Activated T-helper 17 cell treated with anti-CD3 and anti-CD28 coated beads, Interleukin-2, amount 50 U/mL, for 72 hours (primary cell): ENCODE data around the gene FDPS. TPM values are rescaled to one million over a fixed set of nuclear protein-coding genes. Genes with fewer than 3 reads are reported as not detected.

ENCODE experiments used
- ATAC-seq: fragments of 150-1000 bp; cut with Tn5 transposase; replicated peaks from 2 replicates; pipeline ENCODE4 v1.10.0; 2021; ENCODE audit warnings: mild to moderate bottlenecking, moderate library complexity
- H3K27ac Mint-ChIP-seq: one replicate; pipeline ENCODE4 v1.8.0; 2022; ENCODE audit warnings: mixed read lengths
- H3K27me3 Mint-ChIP-seq: one replicate; pipeline ENCODE4 v1.8.0; 2022; ENCODE audit warnings: mixed read lengths
- H3K36me3 Mint-ChIP-seq: one replicate; pipeline ENCODE4 v1.8.0; 2022; ENCODE audit warnings: low read depth, mild to moderate bottlenecking, mixed read lengths
- H3K4me1 Mint-ChIP-seq: one replicate; pipeline ENCODE4 v1.8.0; 2022; ENCODE audit warnings: mixed read lengths
- H3K4me3 Mint-ChIP-seq: one replicate; pipeline ENCODE4 v1.8.0; 2022; ENCODE audit warnings: mild to moderate bottlenecking, mixed read lengths
- H3K9me3 Mint-ChIP-seq: one replicate; pipeline ENCODE4 v1.8.0; 2022; ENCODE audit warnings: mixed read lengths
- total RNA-seq, 2 donors: library from RNA; stranded (reverse); gene quantifications; one replicate each; pipeline ENCODE4 v1.2.3, GENCODE V29; 2022

Gene FDPS
- total RNA-seq, 2 donors from 2014 or later: 319 to 371 TPM

- H3K4me1 Mint-ChIP-seq: no peaks in the 10 kb centered on the region
- H3K4me3 Mint-ChIP-seq: no peak overlapping the region
- no peaks in the 10 kb centered on the region for H3K36me3 Mint-ChIP-seq
- H3K27ac Mint-ChIP-seq: no peak overlapping the region
- H3K27me3 Mint-ChIP-seq: peaks cover 29% of the 10 kb centered on the region
- no peak for ATAC-seq
- H3K9me3 Mint-ChIP-seq: no peaks in the 10 kb centered on the region
These were observed 12.0 kb upstream of the FDPS start for GRCh38 chr1:155296661-155297060.

GRCh38 chr1:155297384-155297783 lies 11.3 kb upstream of the FDPS start:
- no peaks in the 10 kb centered on the region for H3K4me1 Mint-ChIP-seq
- H3K4me3 Mint-ChIP-seq: no peak overlapping the region
- no peaks in the 10 kb centered on the region for H3K36me3 Mint-ChIP-seq
- H3K27ac Mint-ChIP-seq: no peak overlapping the region
- no peaks in the 10 kb centered on the region for H3K9me3 Mint-ChIP-seq
- no peak for ATAC-seq
- H3K27me3 Mint-ChIP-seq: peaks cover 29% of the 10 kb centered on the region

GRCh38 chr1:155300024-155300423 lies 8.6 kb upstream of the FDPS start:
- no peak for ATAC-seq
- H3K36me3 Mint-ChIP-seq: no peaks in the 10 kb centered on the region
- no peak overlapping the region for H3K27ac Mint-ChIP-seq
- no peaks in the 10 kb centered on the region for H3K4me1 Mint-ChIP-seq
- H3K9me3 Mint-ChIP-seq: no peaks in the 10 kb centered on the region
- H3K27me3 Mint-ChIP-seq: peaks cover 21% of the 10 kb centered on the region
- H3K4me3 Mint-ChIP-seq: no peak overlapping the region

GRCh38 chr1:155300553-155301329 lies 7.9 kb upstream of the FDPS start:
- no peak for ATAC-seq
- Mint-ChIP-seq H3K4me3 (no peak overlapping the region), H3K27ac (no peak overlapping the region), H3K9me3 (no peaks in the 10 kb centered on the region), H3K4me1 (no peaks in the 10 kb centered on the region), H3K27me3 (peaks cover 18% of the 10 kb centered on the region), H3K36me3 (no peaks in the 10 kb centered on the region)

GRCh38 chr1:155301342-155301841 lies 7.3 kb upstream of the FDPS start, which contains the start of gene PKLR:
Gene PKLR (minus strand): TSS chr1:155301438. CDS start chr1:155301395, 43 bp downstream.
- H3K36me3 Mint-ChIP-seq: no peaks in the 10 kb centered on the region
- H3K27me3 Mint-ChIP-seq: peaks cover 12% of the 10 kb centered on the region
- no peaks in the 10 kb centered on the region for H3K9me3 Mint-ChIP-seq
- ATAC-seq: no peak
- H3K4me3 Mint-ChIP-seq: no peak within 1 kb of the TSS
- H3K4me1 Mint-ChIP-seq: no peaks in the 10 kb centered on the region
- no peak within 1 kb of the TSS for H3K27ac Mint-ChIP-seq

- Mint-ChIP-seq H3K36me3 (peaks cover 16% of the 10 kb centered on the region), H3K27ac (peak overlapping the region; percentile 65), H3K4me1 (no peaks in the 10 kb centered on the region), H3K27me3 (no peaks in the 10 kb centered on the region), H3K9me3 (no peaks in the 10 kb centered on the region), H3K4me3 (no peak overlapping the region)
- ATAC-seq: no peak
These were observed 4.1 kb upstream of the FDPS start for GRCh38 chr1:155304558-155305063.

- H3K27ac Mint-ChIP-seq: no peak overlapping the region
These were observed 2.7 kb upstream of the FDPS start for GRCh38 chr1:155305881-155306391.

GRCh38 chr1:155307247-155307740 lies 1.4 kb upstream of the FDPS start:
- no peaks in the 10 kb centered on the region for H3K9me3 Mint-ChIP-seq
- H3K27me3 Mint-ChIP-seq: no peaks in the 10 kb centered on the region
- peaks cover 43% of the 10 kb centered on the region for H3K36me3 Mint-ChIP-seq
- H3K4me3 Mint-ChIP-seq: peak overlapping the region; percentile 97
- H3K4me1 Mint-ChIP-seq: peaks cover 14% of the 10 kb centered on the region
- H3K27ac Mint-ChIP-seq: peak overlapping the region; percentile 98
- no peak for ATAC-seq

More at GRCh38 chr1:155305881-155306391, 2.7 kb upstream of the FDPS start:
- H3K4me3 Mint-ChIP-seq: no peak overlapping the region
- H3K27me3 Mint-ChIP-seq: no peaks in the 10 kb centered on the region
- H3K36me3 Mint-ChIP-seq: peaks cover 29% of the 10 kb centered on the region
- H3K4me1 Mint-ChIP-seq: peaks cover 5% of the 10 kb centered on the region
- H3K9me3 Mint-ChIP-seq: no peaks in the 10 kb centered on the region
- ATAC-seq: no peak

GRCh38 chr1:155309423-155310021 lies 856 bp downstream of the FDPS start:
- H3K4me1 Mint-ChIP-seq: peaks cover 16% of the 10 kb centered on the region
- peak overlapping the region; percentile 97 for H3K4me3 Mint-ChIP-seq
- no peaks in the 10 kb centered on the region for H3K27me3 Mint-ChIP-seq
- H3K36me3 Mint-ChIP-seq: peaks cover 64% of the 10 kb centered on the region
- no peaks in the 10 kb centered on the region for H3K9me3 Mint-ChIP-seq
- peak overlapping the region; percentile 98 for H3K27ac Mint-ChIP-seq
- no peak for ATAC-seq

GRCh38 chr1:155313261-155313660 lies 4.6 kb downstream of the FDPS start:
- H3K36me3 Mint-ChIP-seq: peaks cover 95% of the 10 kb centered on the region

GRCh38 chr1:155316922-155317321 lies 8.3 kb downstream of the FDPS start:
- H3K36me3 Mint-ChIP-seq: peaks cover 82% of the 10 kb centered on the region

More at GRCh38 chr1:155313261-155313660, 4.6 kb downstream of the FDPS start:
- Mint-ChIP-seq H3K4me1 (peaks cover 16% of the 10 kb centered on the region), H3K27me3 (no peaks in the 10 kb centered on the region), H3K4me3 (no peak overlapping the region), H3K9me3 (no peaks in the 10 kb centered on the region), H3K27ac (no peak overlapping the region)
- ATAC-seq: no peak

GRCh38 chr1:155318082-155318481 lies 9.4 kb downstream of the FDPS start:
- no peak overlapping the region for H3K27ac Mint-ChIP-seq

More at GRCh38 chr1:155316922-155317321, 8.3 kb downstream of the FDPS start:
- no peak overlapping the region for H3K4me3 Mint-ChIP-seq
- no peaks in the 10 kb centered on the region for H3K27me3 Mint-ChIP-seq
- peaks cover 18% of the 10 kb centered on the region for H3K4me1 Mint-ChIP-seq
- H3K9me3 Mint-ChIP-seq: no peaks in the 10 kb centered on the region
- no peak overlapping the region for H3K27ac Mint-ChIP-seq
- no peak for ATAC-seq

GRCh38 chr1:155319536-155319935 lies 10.9 kb downstream of the FDPS start:
- peaks cover 12% of the 10 kb centered on the region for H3K4me1 Mint-ChIP-seq
- peaks cover 56% of the 10 kb centered on the region for H3K36me3 Mint-ChIP-seq
- H3K27ac Mint-ChIP-seq: peak overlapping the region; percentile 2
- no peaks in the 10 kb centered on the region for H3K27me3 Mint-ChIP-seq
- no peaks in the 10 kb centered on the region for H3K9me3 Mint-ChIP-seq
- no peak for ATAC-seq
- H3K4me3 Mint-ChIP-seq: peak overlapping the region; percentile 75

More at GRCh38 chr1:155318082-155318481, 9.4 kb downstream of the FDPS start:
- Mint-ChIP-seq H3K4me1 (peaks cover 12% of the 10 kb centered on the region), H3K9me3 (no peaks in the 10 kb centered on the region), H3K4me3 (no peak overlapping the region), H3K36me3 (peaks cover 70% of the 10 kb centered on the region), H3K27me3 (no peaks in the 10 kb centered on the region)
- ATAC-seq: no peak

GRCh38 chr1:155320252-155320651 lies 11.6 kb downstream of the FDPS start:
- H3K4me3 Mint-ChIP-seq: peak overlapping the region; percentile 75
- H3K27me3 Mint-ChIP-seq: no peaks in the 10 kb centered on the region
- peaks cover 49% of the 10 kb centered on the region for H3K36me3 Mint-ChIP-seq
- no peak overlapping the region for H3K27ac Mint-ChIP-seq
- H3K9me3 Mint-ChIP-seq: no peaks in the 10 kb centered on the region
- peaks cover 12% of the 10 kb centered on the region for H3K4me1 Mint-ChIP-seq
- ATAC-seq: no peak
